Kidney (tissue), 14 donors: Measurements from ENCODE around the gene MAF. TPM values are rescaled to one million over a fixed set of nuclear protein-coding genes. Genes with fewer than 3 reads are reported as not detected.

Experiments
- DNase-seq, 5 donors: peaks; one replicate each; pipeline ENCODE4 v3.0.0-alpha.2; 2013 to 2020
- FAIRE-seq: peaks from 2 replicates; lab custom pipeline; 2012; peaks lifted over from hg19 to GRCh38; lab: Jason Lieb, UNC
- H3K27ac ChIP-seq, 2 donors: one replicate each; pipeline ENCODE4 v1.7.0; 2013; ENCODE audit warnings: low read depth in 2 of 2, low read length in 2 of 2, inconsistent platforms in 1 of 2
- H3K27me3 ChIP-seq: one replicate; pipeline ENCODE4 v1.7.1; 2013; ENCODE audit warnings: low read length, inconsistent platforms; ENCODE audit not compliant: control insufficient read depth, insufficient read depth
- H3K36me3 ChIP-seq, 3 donors: one replicate each; pipeline versions ENCODE4 v1.7.0 to v1.7.1; 2013; ENCODE audit warnings: low read length in 3 of 3, control low read depth in 1 of 3, inconsistent platforms in 1 of 3; ENCODE audit not compliant: insufficient read depth in 3 of 3, control insufficient read depth in 2 of 3
- H3K4me1 ChIP-seq, 3 donors: one replicate each; pipeline versions ENCODE4 v1.7.0 to v1.7.1; 2013; ENCODE audit warnings: low read length in 3 of 3, inconsistent platforms in 1 of 3, low read depth in 1 of 3; ENCODE audit not compliant: control insufficient read depth in 2 of 3, insufficient read depth in 2 of 3
- H3K4me3 ChIP-seq, 3 donors: one replicate each; pipeline versions ENCODE4 v1.7.0 to v1.8.1; 2013; ENCODE audit warnings: low read length in 3 of 3, control low read depth in 1 of 3, inconsistent platforms in 1 of 3
- H3K9ac ChIP-seq, 3 donors: one replicate each; pipeline versions ENCODE4 v1.7.0 to v1.7.1; 2013; ENCODE audit warnings: low read length in 3 of 3, control low read depth in 1 of 3, inconsistent platforms in 1 of 3
- H3K9me3 ChIP-seq, 3 donors: one replicate each; pipeline versions ENCODE4 v1.7.0 to v1.7.1; 2013; ENCODE audit warnings: low read length in 3 of 3, control low read depth in 1 of 3, inconsistent platforms in 1 of 3; ENCODE audit not compliant: control insufficient read depth in 2 of 3, insufficient read depth in 1 of 3
- intact Hi-C: fragments of 100-400 bp; cut with DNase I; formaldehyde crosslinking; loops from one replicate; pipeline ENCODE4 v1.11.1; 2022
- polyA plus RNA-seq: library from polyadenylated mRNA; stranded (reverse); fragments of 350-450 nt; fragmentation: Illumina TruSeq; extraction: RNeasy Lipid Tissue Mini Kit (QIAGEN cat#74804); gene quantifications from one replicate; pipeline ENCODE4 v1.2.3, GENCODE V29; 2014; ENCODE audit warnings: low read depth, low replicate concordance; ENCODE audit not compliant: insufficient read depth
- total RNA-seq: library from RNA; stranded (reverse); fragmentation: NEBNext Ultra II Directional; extraction: Animal tissue kit (Norgen Biotek cat#: 25700); gene quantifications from one replicate; pipeline ENCODE4 v1.2.1, GENCODE V29; 2021
- TF ChIP-seq, protein P1 (sequence below): IDR thresholded peaks from 3 replicates; pipeline ENCODE4 v1.5.1; 2012; ENCODE audit warnings: mild to moderate bottlenecking, moderate library complexity, borderline replicate concordance; ENCODE audit not compliant: insufficient read depth; ENCODE audit errors: extremely low read depth
- donor health status: control.
- donor health status: control.
- donor health status: control.
- donor health status: control.
- donor health status: control.
- donor health status: DM: yes; HTN: yes; CAD: no.
- donor health status: Normal renal cell carcinoma (clear cell type).

MAF gene
- total and polyA plus RNA-seq, 2 donors from 2014 or later = 47.1 to 70.1 TPM

- DNase-seq = no peak
- no peak overlapping the region for H3K4me3 ChIP-seq
- H3K4me1 ChIP-seq = peaks cover 0 to 2% (median 0%) of the 10 kb centered on the region in 3 donors
- no peak for FAIRE-seq
- no peaks in the 10 kb centered on the region for H3K36me3 ChIP-seq
- no peak overlapping the region for H3K9ac ChIP-seq
- H3K9me3 ChIP-seq = no peaks in the 10 kb centered on the region
- no peak overlapping the region for H3K27ac ChIP-seq
- TF ChIP-seq, protein P1, sequence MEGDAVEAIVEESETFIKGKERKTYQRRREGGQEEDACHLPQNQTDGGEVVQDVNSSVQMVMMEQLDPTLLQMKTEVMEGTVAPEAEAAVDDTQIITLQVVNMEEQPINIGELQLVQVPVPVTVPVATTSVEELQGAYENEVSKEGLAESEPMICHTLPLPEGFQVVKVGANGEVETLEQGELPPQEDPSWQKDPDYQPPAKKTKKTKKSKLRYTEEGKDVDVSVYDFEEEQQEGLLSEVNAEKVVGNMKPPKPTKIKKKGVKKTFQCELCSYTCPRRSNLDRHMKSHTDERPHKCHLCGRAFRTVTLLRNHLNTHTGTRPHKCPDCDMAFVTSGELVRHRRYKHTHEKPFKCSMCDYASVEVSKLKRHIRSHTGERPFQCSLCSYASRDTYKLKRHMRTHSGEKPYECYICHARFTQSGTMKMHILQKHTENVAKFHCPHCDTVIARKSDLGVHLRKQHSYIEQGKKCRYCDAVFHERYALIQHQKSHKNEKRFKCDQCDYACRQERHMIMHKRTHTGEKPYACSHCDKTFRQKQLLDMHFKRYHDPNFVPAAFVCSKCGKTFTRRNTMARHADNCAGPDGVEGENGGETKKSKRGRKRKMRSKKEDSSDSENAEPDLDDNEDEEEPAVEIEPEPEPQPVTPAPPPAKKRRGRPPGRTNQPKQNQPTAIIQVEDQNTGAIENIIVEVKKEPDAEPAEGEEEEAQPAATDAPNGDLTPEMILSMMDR = no peak
- intact Hi-C loops = no loop called here
- no peaks in the 10 kb centered on the region for H3K27me3 ChIP-seq
Observed at GRCh38 chr16:79645701-79646100, 45.2 kb upstream of the MAF start.

- no peaks in the 10 kb centered on the region for H3K9me3 ChIP-seq
- TF ChIP-seq, protein P1 = no peak
- H3K27ac ChIP-seq = no peak overlapping the region
- H3K9ac ChIP-seq = no peak overlapping the region
- DNase-seq = peak in 3 of 5 donors; percentile 50 to 76 (median 65)
- FAIRE-seq = no peak
- H3K36me3 ChIP-seq = no peaks in the 10 kb centered on the region
- intact Hi-C loops = no loop called here
- peaks cover 0 to 2% (median 0%) of the 10 kb centered on the region in 3 donors for H3K4me1 ChIP-seq
- H3K27me3 ChIP-seq = no peaks in the 10 kb centered on the region
- H3K4me3 ChIP-seq = no peak overlapping the region
Observed at GRCh38 chr16:79644971-79645667, 44.6 kb upstream of the MAF start.

GRCh38 chr16:79642652-79643051, 42.1 kb upstream of the MAF start:
- TF ChIP-seq, protein P1 = no peak
- intact Hi-C loops = no loop called here
- no peaks in the 10 kb centered on the region for H3K27me3 ChIP-seq
- FAIRE-seq = no peak
- no peak for DNase-seq
- H3K36me3 ChIP-seq = no peaks in the 10 kb centered on the region
- H3K9ac ChIP-seq = no peak overlapping the region
- H3K4me1 ChIP-seq = peaks cover 0 to 2% (median 0%) of the 10 kb centered on the region in 3 donors
- no peaks in the 10 kb centered on the region for H3K9me3 ChIP-seq
- H3K27ac ChIP-seq = no peak overlapping the region
- H3K4me3 ChIP-seq = no peak overlapping the region
